Memory B cell (primary cell): Measurements from ENCODE around the gene CCER1.

Experiments used
- ATAC-seq: fragments of 150-1000 bp; cut with Tn5 transposase; 2 replicates; pipeline ENCODE4 v1.10.0; 2021; ENCODE audit warnings: low read depth, mild to moderate bottlenecking, moderate library complexity
- DNase-seq, 2 donors: peaks; one replicate each; pipeline ENCODE4 v3.0.0; 2022; ENCODE audit warnings: low spot score in 2 of 2
- H3K27ac Mint-ChIP-seq: one replicate; pipeline ENCODE4 v1.8.0; 2022; ENCODE audit warnings: mild to moderate bottlenecking, moderate library complexity, mixed read lengths
- H3K27me3 Mint-ChIP-seq: one replicate; pipeline ENCODE4 v1.8.0; 2022; ENCODE audit warnings: mixed read lengths
- H3K36me3 Mint-ChIP-seq: one replicate; pipeline ENCODE4 v1.8.0; 2022; ENCODE audit warnings: mild to moderate bottlenecking, mixed read lengths
- H3K4me1 Mint-ChIP-seq: one replicate; pipeline ENCODE4 v1.8.0; 2022; ENCODE audit warnings: mixed read lengths
- H3K4me3 Mint-ChIP-seq: one replicate; pipeline ENCODE4 v1.8.0; 2022; ENCODE audit warnings: mild to moderate bottlenecking, moderate library complexity, mixed read lengths
- H3K9me3 Mint-ChIP-seq: one replicate; pipeline ENCODE4 v1.8.0; 2022; ENCODE audit warnings: mixed read lengths

Gene CCER1

GRCh38 chr12:90922145-90922627 lies 32.8 kb downstream of the CCER1 start:
- no peaks in the 10 kb centered on the region for H3K36me3 Mint-ChIP-seq
- ATAC-seq (no peak), DNase-seq (no peak)
- H3K9me3 Mint-ChIP-seq, result no peaks in the 10 kb centered on the region
- H3K27me3 Mint-ChIP-seq, result peaks cover 7% of the 10 kb centered on the region
- H3K4me1 Mint-ChIP-seq, result no peaks in the 10 kb centered on the region
- no peak overlapping the region for H3K4me3 Mint-ChIP-seq
- no peak overlapping the region for H3K27ac Mint-ChIP-seq

GRCh38 chr12:90921536-90921935 lies 33.4 kb downstream of the CCER1 start:
- Mint-ChIP-seq H3K36me3 (no peaks in the 10 kb centered on the region), H3K9me3 (no peaks in the 10 kb centered on the region), H3K27me3 (peaks cover 7% of the 10 kb centered on the region), H3K27ac (no peak overlapping the region), H3K4me3 (no peak overlapping the region), H3K4me1 (no peaks in the 10 kb centered on the region)
- no peak for DNase-seq
- no peak for ATAC-seq

- peaks cover 7% of the 10 kb centered on the region for H3K27me3 Mint-ChIP-seq
- ATAC-seq (no peak), DNase-seq (no peak)
- H3K4me1 Mint-ChIP-seq, result no peaks in the 10 kb centered on the region
- no peak overlapping the region for H3K27ac Mint-ChIP-seq
- no peak overlapping the region for H3K4me3 Mint-ChIP-seq
- H3K9me3 Mint-ChIP-seq, result no peaks in the 10 kb centered on the region
- H3K36me3 Mint-ChIP-seq, result no peaks in the 10 kb centered on the region
These were observed 34.8 kb downstream of the CCER1 start for GRCh38 chr12:90920222-90920621.

GRCh38 chr12:90917431-90917830 lies 37.5 kb downstream of the CCER1 start:
- Mint-ChIP-seq H3K9me3 (no peaks in the 10 kb centered on the region), H3K4me3 (no peak overlapping the region), H3K27me3 (peaks cover 3% of the 10 kb centered on the region), H3K27ac (no peak overlapping the region), H3K36me3 (no peaks in the 10 kb centered on the region), H3K4me1 (no peaks in the 10 kb centered on the region)
- no peak for DNase-seq
- no peak for ATAC-seq

- Mint-ChIP-seq H3K9me3 (no peaks in the 10 kb centered on the region), H3K27ac (no peak overlapping the region), H3K36me3 (no peaks in the 10 kb centered on the region), H3K27me3 (peaks cover 3% of the 10 kb centered on the region), H3K4me1 (no peaks in the 10 kb centered on the region), H3K4me3 (no peak overlapping the region)
- ATAC-seq (no peak), DNase-seq (no peak)
These were observed 38.5 kb downstream of the CCER1 start for GRCh38 chr12:90916516-90916915.

- Mint-ChIP-seq H3K27ac (no peak overlapping the region), H3K4me1 (no peaks in the 10 kb centered on the region)
These were observed 39.6 kb downstream of the CCER1 start for GRCh38 chr12:90915353-90915752.

GRCh38 chr12:90910958-90911357 lies 44.0 kb downstream of the CCER1 start:
- H3K36me3 Mint-ChIP-seq, result no peaks in the 10 kb centered on the region
- DNase-seq (no peak), ATAC-seq (no peak)
- H3K4me3 Mint-ChIP-seq, result no peak overlapping the region
- peaks cover 2% of the 10 kb centered on the region for H3K27me3 Mint-ChIP-seq
- no peaks in the 10 kb centered on the region for H3K9me3 Mint-ChIP-seq
- peaks cover 2% of the 10 kb centered on the region for H3K4me1 Mint-ChIP-seq
- H3K27ac Mint-ChIP-seq, result no peak overlapping the region

More at GRCh38 chr12:90915353-90915752, 39.6 kb downstream of the CCER1 start:
- no peaks in the 10 kb centered on the region for H3K9me3 Mint-ChIP-seq
- no peaks in the 10 kb centered on the region for H3K36me3 Mint-ChIP-seq
- H3K27me3 Mint-ChIP-seq, result peaks cover 3% of the 10 kb centered on the region
- ATAC-seq, result no peak
- no peak overlapping the region for H3K4me3 Mint-ChIP-seq
- no peak for DNase-seq

GRCh38 chr12:90909069-90909770 lies 45.8 kb downstream of the CCER1 start:
- ATAC-seq, result no peak
- H3K27ac Mint-ChIP-seq, result no peak overlapping the region
- H3K4me3 Mint-ChIP-seq, result no peak overlapping the region
- H3K36me3 Mint-ChIP-seq, result no peaks in the 10 kb centered on the region
- H3K4me1 Mint-ChIP-seq, result peaks cover 2% of the 10 kb centered on the region
- H3K9me3 Mint-ChIP-seq, result no peaks in the 10 kb centered on the region
- H3K27me3 Mint-ChIP-seq, result peaks cover 2% of the 10 kb centered on the region
- DNase-seq, result no peak

GRCh38 chr12:90908465-90908864 lies 46.5 kb downstream of the CCER1 start:
- Mint-ChIP-seq H3K4me3 (no peak overlapping the region), H3K9me3 (no peaks in the 10 kb centered on the region), H3K4me1 (peaks cover 2% of the 10 kb centered on the region), H3K27ac (no peak overlapping the region), H3K36me3 (no peaks in the 10 kb centered on the region), H3K27me3 (peaks cover 2% of the 10 kb centered on the region)
- ATAC-seq (no peak), DNase-seq (no peak)

GRCh38 chr12:90905691-90906370 lies 49.1 kb downstream of the CCER1 start:
- Mint-ChIP-seq H3K27me3 (peaks cover 2% of the 10 kb centered on the region), H3K4me1 (peaks cover 2% of the 10 kb centered on the region), H3K9me3 (no peaks in the 10 kb centered on the region), H3K36me3 (no peaks in the 10 kb centered on the region), H3K27ac (no peak overlapping the region), H3K4me3 (no peak overlapping the region)
- ATAC-seq, result no peak
- no peak for DNase-seq

GRCh38 chr12:90902596-90902995 lies 52.4 kb downstream of the CCER1 start:
- Mint-ChIP-seq H3K9me3 (no peaks in the 10 kb centered on the region), H3K4me1 (peaks cover 2% of the 10 kb centered on the region), H3K27me3 (peaks cover 2% of the 10 kb centered on the region), H3K36me3 (no peaks in the 10 kb centered on the region), H3K27ac (no peak overlapping the region), H3K4me3 (no peak overlapping the region)
- ATAC-seq, result no peak
- no peak for DNase-seq
